ENCODE measurements around the gene ZNF182. TPM values are rescaled to one million over a fixed set of nuclear protein-coding genes. Genes with fewer than 3 reads are reported as not detected.

Gene ZNF182
- total and polyA plus RNA-seq, 2 of the 13 experiments (the other 11 are each of a cell fraction or from before 2014, with no cell fraction given), result 2.1 to 4.5 TPM

GRCh38 chrX:48022738-48023137, 18.9 kb upstream of the ZNF182 start:
- WGBS (ENCODE audit: low lambda C conversion rate), result 80% methylated on average over 3 of the region's 3 CpGs
- CTCF ChIA-PET (ENCODE audit: low intra/inter-chr PET ratio, low total read pairs), result no interaction called here
- intact Hi-C loops (cut with micrococcal nuclease; ENCODE audit: unreplicated experiment), result no loop called here

DNA sequence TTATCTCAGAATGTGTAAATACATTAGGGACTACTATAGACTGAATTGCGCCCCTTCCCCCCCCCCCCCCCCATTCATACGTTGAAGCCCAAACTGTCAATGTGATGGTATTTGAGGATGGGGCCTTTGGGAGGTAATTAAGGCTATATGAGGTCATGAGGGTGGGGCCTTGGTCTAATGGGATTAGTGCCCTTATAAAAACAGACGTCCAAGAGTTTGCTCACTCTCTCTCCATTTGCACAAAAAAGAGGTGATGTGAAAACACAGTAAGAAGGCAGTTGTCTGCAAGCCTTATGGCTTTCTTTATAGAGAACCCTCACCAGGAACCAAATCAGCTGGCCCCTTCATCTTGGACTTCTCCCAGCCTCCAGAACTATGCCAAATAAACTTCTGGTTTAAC, 18.3 kb upstream of the ZNF182 start:
- Histone ChIP-seq H4K20me1 (ENCODE audit: insufficient read depth, low read length) (no peaks in the 10 kb centered on the region), H3K27me3 (ENCODE audit: control insufficient read depth in 1 of 2, insufficient read depth in 2 of 2, low read length in 2 of 2) (no peaks in the 10 kb centered on the region; a peak in 1 of 5 replicates), H3K36me3 (replicated peaks in 1 of 2; ENCODE audit: control insufficient read depth in 1 of 2, insufficient read depth in 2 of 2, low read length in 2 of 2) (no peaks in the 10 kb centered on the region), H3K4me3 (replicated peaks in 1 of 3; ENCODE audit: insufficient read depth in 1 of 3, low read depth in 2 of 3, low read length in 3 of 3) (peak overlapping the region in 1 of 3 experiments; percentile 79; a peak in 2 of 6 replicates), H3K27ac (ENCODE audit: extremely low read length, insufficient read depth, low read length) (no peak overlapping the region), H2AFZ (ENCODE audit: low read length) (peak overlapping the region; percentile 97), H3K4me1 (ENCODE audit: insufficient read depth, low read length) (no peaks in the 10 kb centered on the region), H3K79me2 (ENCODE audit: insufficient read depth, low read length) (no peaks in the 10 kb centered on the region), H3K9ac (ENCODE audit: insufficient read depth, low read depth, low read length) (peak overlapping the region; percentile 94; the same call in 1 of the 2 replicates), H3K9me3 (ENCODE audit: low read length) (no peaks in the 10 kb centered on the region), H3K4me2 (ENCODE audit: low read depth, low read length) (peak overlapping the region; percentile 64; the same call in 1 of the 2 replicates)
- intact Hi-C loops (cut with micrococcal nuclease; ENCODE audit: unreplicated experiment) (no loop called here), in situ Hi-C loops (cut with HindIII; ENCODE audit: extremely low pct_ligation_motif_present, low pct_unique_long_range_greater_than_20kb) (loop anchor here (10.0 kb wide), 1 partner anchor 57 kb away; no protein-coding TSS in a partner anchor)
- ChIA-PET POLR2A (no interaction called here), CTCF (ENCODE audit: low intra/inter-chr PET ratio, low total read pairs) (no interaction called here)
- TF ChIP-seq ZNF264 (CRISPR knock-in tag; IDR thresholded peaks at IDR 0.05) (peak; percentile 92), ZNF788 (CRISPR knock-in tag; IDR thresholded peaks at IDR 0.05; ENCODE audit: borderline replicate concordance) (no peak), ZNF691 (CRISPR knock-in tag; IDR thresholded peaks at IDR 0.05; ENCODE audit: borderline replicate concordance, low read depth) (no peak), ZNF235 (CRISPR knock-in tag; IDR thresholded peaks at IDR 0.05; ENCODE audit: borderline replicate concordance) (no peak), HOXA5 (CRISPR knock-in tag; IDR thresholded peaks at IDR 0.05) (no peak), ZFX (CRISPR knock-in tag; IDR thresholded peaks at IDR 0.05; ENCODE audit: low read depth) (no peak), SOX6 (IDR thresholded peaks at IDR 0.05) (no peak), SOX6 (CRISPR knock-in tag; IDR thresholded peaks at IDR 0.05) (no peak)
- DNase-seq (ENCODE audit: low spot score) (no peak), ATAC-seq (no peak), FAIRE-seq (no peak)
- no TSS peak for BruUV-seq (replicated peaks)
- WGBS (ENCODE audit: low lambda C conversion rate), result 33% methylated on average over 1 of the region's 3 CpGs

More at GRCh38 chrX:48022738-48023137, 18.9 kb upstream of the ZNF182 start:
- Histone ChIP-seq H3K27ac (ENCODE audit: extremely low read length, insufficient read depth, low read length) (no peak overlapping the region), H3K9me3 (ENCODE audit: low read length) (no peaks in the 10 kb centered on the region), H3K36me3 (replicated peaks in 1 of 2; ENCODE audit: control insufficient read depth in 1 of 2, insufficient read depth in 2 of 2, low read length in 2 of 2) (no peaks in the 10 kb centered on the region), H3K79me2 (ENCODE audit: insufficient read depth, low read length) (no peaks in the 10 kb centered on the region), H4K20me1 (ENCODE audit: insufficient read depth, low read length) (no peaks in the 10 kb centered on the region), H3K4me2 (ENCODE audit: low read depth, low read length) (no peak overlapping the region), H3K4me3 (replicated peaks in 1 of 3; ENCODE audit: insufficient read depth in 1 of 3, low read depth in 2 of 3, low read length in 3 of 3) (no peak overlapping the region), H3K27me3 (ENCODE audit: control insufficient read depth in 1 of 2, insufficient read depth in 2 of 2, low read length in 2 of 2) (no peaks in the 10 kb centered on the region; a peak in 1 of 5 replicates), H3K9ac (ENCODE audit: insufficient read depth, low read depth, low read length) (no peak overlapping the region), H3K4me1 (ENCODE audit: insufficient read depth, low read length) (no peaks in the 10 kb centered on the region), H2AFZ (ENCODE audit: low read length) (no peak overlapping the region)
- TF ChIP-seq, protein P1, sequence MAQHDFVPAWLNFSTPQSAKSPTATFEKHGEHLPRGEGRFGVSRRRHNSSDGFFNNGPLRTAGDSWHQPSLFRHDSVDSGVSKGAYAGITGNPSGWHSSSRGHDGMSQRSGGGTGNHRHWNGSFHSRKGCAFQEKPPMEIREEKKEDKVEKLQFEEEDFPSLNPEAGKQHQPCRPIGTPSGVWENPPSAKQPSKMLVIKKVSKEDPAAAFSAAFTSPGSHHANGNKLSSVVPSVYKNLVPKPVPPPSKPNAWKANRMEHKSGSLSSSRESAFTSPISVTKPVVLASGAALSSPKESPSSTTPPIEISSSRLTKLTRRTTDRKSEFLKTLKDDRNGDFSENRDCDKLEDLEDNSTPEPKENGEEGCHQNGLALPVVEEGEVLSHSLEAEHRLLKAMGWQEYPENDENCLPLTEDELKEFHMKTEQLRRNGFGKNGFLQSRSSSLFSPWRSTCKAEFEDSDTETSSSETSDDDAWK (CRISPR knock-in tag; IDR thresholded peaks at IDR 0.05), result no peak
- TF ChIP-seq CEBPB (IDR thresholded peaks at IDR 0.05; ENCODE audit: borderline replicate concordance, low read depth, low read length), result peak; percentile 55; the same call in 1 of the 2 replicates
- FAIRE-seq, result no peak
- no TSS peak for BruUV-seq (replicated peaks)
- in situ Hi-C loops (cut with HindIII; ENCODE audit: extremely low pct_ligation_motif_present, low pct_unique_long_range_greater_than_20kb), result loop anchor here (10.0 kb wide), 1 partner anchor 58 kb away; no protein-coding TSS in a partner anchor
- DNase-seq (ENCODE audit: low spot score), result no peak
- ATAC-seq, result no peak
- POLR2A ChIA-PET, result no interaction called here
